ENCODE measurements around the gene CAD. TPM values are rescaled to one million over a fixed set of nuclear protein-coding genes. Genes with fewer than 3 reads are reported as not detected.

CAD gene
- total and polyA plus RNA-seq, 9 of the 15 experiments (the other 6 are each of a cell fraction or from before 2014, with no cell fraction given), result 7.5 to 126 (median 33.7) TPM

- Histone ChIP-seq H3K9me1 (ENCODE audit: control insufficient read depth, insufficient read depth, low read length) (no peaks in the 10 kb centered on the region), H3K4me1 (replicated peaks in 1 of 2; ENCODE audit: control insufficient read depth in 2 of 2, insufficient read depth in 2 of 2, low read length in 2 of 2) (peaks cover 4 to 9% of the 10 kb centered on the region in 2 experiments; a peak in 4 of 5 replicates), H3K27me3 (ENCODE audit: control insufficient read depth in 2 of 2, insufficient read depth in 2 of 2, low read length in 2 of 2) (no peaks in the 10 kb centered on the region), H3K36me3 (ENCODE audit: control insufficient read depth, insufficient read depth, low read length) (no peaks in the 10 kb centered on the region), H2AFZ (ENCODE audit: low read depth, low read length) (no peak overlapping the region), H3K79me2 (ENCODE audit: control insufficient read depth, insufficient read depth, low read length) (no peaks in the 10 kb centered on the region), H3K27ac (ENCODE audit: extremely low read depth, low read depth, low read length) (no peak overlapping the region), H4K20me1 (replicated peaks; ENCODE audit: control insufficient read depth, insufficient read depth, low read length) (no peaks in the 10 kb centered on the region), H3K4me2 (ENCODE audit: insufficient read depth, low read length) (no peak overlapping the region), H3K9ac (ENCODE audit: insufficient read depth in 1 of 2, low read depth in 2 of 2, low read length in 2 of 2) (no peak overlapping the region), H3K9me3 (replicated peaks; ENCODE audit: control insufficient read depth, insufficient read depth, low read depth, low read length) (no peaks in the 10 kb centered on the region), H3K4me3 (no peak overlapping the region)
- DNase-seq (ENCODE audit: extremely low read depth in 1 of 4, low spot score in 3 of 4) (no peak), ATAC-seq (no peak), FAIRE-seq (no peak)
- BruUV-seq (replicated peaks), result no TSS peak
- WGBS (ENCODE audit: insufficient coverage, low coverage, missing lambda C conversion rate), result 5% methylated on average over 3 of the region's 3 CpGs
- no peak for TF ChIP-seq ZNF212 (CRISPR knock-in tag; IDR thresholded peaks at IDR 0.05)
- TF ChIP-seq STAT5A (IDR thresholded peaks at IDR 0.05; ENCODE audit: borderline replicate concordance, low read length), result no peak
- TF ChIP-seq RAD21 (CRISPR knock-in tag; conservative IDR thresholded peaks at IDR 0.05 in 1 of 2, IDR thresholded peaks at IDR 0.05 in 1 of 2), result no peak
- no peak for TF ChIP-seq HMG20A (CRISPR knock-in tag; conservative IDR thresholded peaks at IDR 0.05)
- POLR2A ChIA-PET, result interaction anchor here (1.1 kb wide), 1 partner anchor 10 kb away, joined by 3 read pairs; no protein-coding TSS in a partner anchor
- intact Hi-C loops (cut with micrococcal nuclease), result loop anchor here (10.0 kb wide), 1 partner anchor 444 kb away; the partner anchor contains the start of gene DPYSL5
- CTCF ChIA-PET (ENCODE audit: low intra/inter-chr PET ratio), result no interaction called here
- in situ Hi-C loops (cut with MboI), result loop anchor here (5.0 kb wide), 1 partner anchor 51 kb away; no protein-coding TSS in a partner anchor
Measured at GRCh38 chr2:27288610-27289009, 71.4 kb downstream of the CAD start.

GRCh38 chr2:27290549-27290948, 73.4 kb downstream of the CAD start:
- H3K9me3 ChIP-seq (replicated peaks; ENCODE audit: control insufficient read depth, insufficient read depth, low read depth, low read length), result no peaks in the 10 kb centered on the region
- intact Hi-C loops (cut with micrococcal nuclease) (loop anchor here (10.0 kb wide), 1 partner anchor 326 kb away; no protein-coding TSS in a partner anchor), in situ Hi-C loops (cut with MboI) (loop anchor here (10.0 kb wide), 1 partner anchor 446 kb away; the partner anchor contains the start of gene DPYSL5)
- BruUV-seq (replicated peaks), result no TSS peak
- no peak overlapping the region for H3K9ac ChIP-seq (ENCODE audit: insufficient read depth in 1 of 2, low read depth in 2 of 2, low read length in 2 of 2)
- H2AFZ ChIP-seq (ENCODE audit: low read depth, low read length), result no peak overlapping the region
- H3K27ac ChIP-seq (ENCODE audit: extremely low read depth, low read depth, low read length), result no peak overlapping the region
- WGBS (ENCODE audit: insufficient coverage, low coverage, missing lambda C conversion rate), result 45% methylated on average over 5 of the region's 5 CpGs
- no peaks in the 10 kb centered on the region for H3K9me1 ChIP-seq (ENCODE audit: control insufficient read depth, insufficient read depth, low read length)
- ATAC-seq, result no peak
- POLR2A ChIA-PET, result interaction anchor here (0.6 to 1.2 kb wide), 2 partner anchors 207 to 440 kb away, joined by 4 to 6 read pairs; no protein-coding TSS in a partner anchor
- no peaks in the 10 kb centered on the region for H3K36me3 ChIP-seq (ENCODE audit: control insufficient read depth, insufficient read depth, low read length)
- H3K4me2 ChIP-seq (ENCODE audit: insufficient read depth, low read length), result no peak overlapping the region
- CTCF ChIA-PET (ENCODE audit: low intra/inter-chr PET ratio), result no interaction called here
- H3K27me3 ChIP-seq (ENCODE audit: control insufficient read depth in 2 of 2, insufficient read depth in 2 of 2, low read length in 2 of 2), result no peaks in the 10 kb centered on the region
- DNase-seq (ENCODE audit: extremely low read depth in 1 of 4, low spot score in 3 of 4), result no peak
- H3K79me2 ChIP-seq (ENCODE audit: control insufficient read depth, insufficient read depth, low read length), result no peaks in the 10 kb centered on the region
- no peaks in the 10 kb centered on the region for H4K20me1 ChIP-seq (replicated peaks; ENCODE audit: control insufficient read depth, insufficient read depth, low read length)
- no peak for TF ChIP-seq CBFA2T2 (conservative IDR thresholded peaks at IDR 0.05)
- TF ChIP-seq CBFA2T3 (IDR thresholded peaks at IDR 0.05), result no peak
- TF ChIP-seq ILF3 (IDR thresholded peaks at IDR 0.05; ENCODE audit: borderline replicate concordance), result no peak
- TF ChIP-seq CC2D1A (IDR thresholded peaks at IDR 0.05), result no peak
- TF ChIP-seq EHMT2 (IDR thresholded peaks at IDR 0.05), result no peak
- TF ChIP-seq EP300 (IDR thresholded peaks at IDR 0.05; ENCODE audit: low read length), result no peak
- no peak for TF ChIP-seq RCOR1 (IDR thresholded peaks at IDR 0.05; ENCODE audit: borderline replicate concordance in 1 of 2, low read depth in 2 of 2, low read length in 2 of 2)
- TF ChIP-seq ZZZ3 (IDR thresholded peaks at IDR 0.05), result no peak
- TF ChIP-seq ZBTB7A (IDR thresholded peaks at IDR 0.05; ENCODE audit: borderline replicate concordance, control insufficient read depth, low read depth, low read length), result no peak
- peaks cover 4 to 9% of the 10 kb centered on the region in 2 experiments for H3K4me1 ChIP-seq (replicated peaks in 1 of 2; ENCODE audit: control insufficient read depth in 2 of 2, insufficient read depth in 2 of 2, low read length in 2 of 2)
- no peak overlapping the region for H3K4me3 ChIP-seq
- FAIRE-seq, result no peak
